Chondrocyte (in vitro differentiated cells): Measurements from ENCODE around the gene PCNP. TPM values are rescaled to one million over a fixed set of nuclear protein-coding genes. Genes with fewer than 3 reads are reported as not detected.
"Not testable (repeated sequence)": the region's sequence is repeated elsewhere in the genome, so short reads cannot be mapped to it uniquely, and the experiment has no call there.

Experiments used
- DNase-seq: peaks from one replicate; pipeline ENCODE4 v3.0.0; 2021; ENCODE audit warnings: mixed read lengths, low spot score
- H3K27ac Mint-ChIP-seq: one replicate; pipeline ENCODE4 v1.8.0; 2021; ENCODE audit warnings: mild to moderate bottlenecking, moderate library complexity, mixed read lengths; ENCODE audit not compliant: unreplicated experiment
- H3K27me3 Mint-ChIP-seq: 2 replicates; pipeline ENCODE4 v1.8.0; 2021; ENCODE audit warnings: low read depth, mixed read lengths
- H3K36me3 Mint-ChIP-seq: 2 replicates; pipeline ENCODE4 v1.8.0; 2021; ENCODE audit warnings: low read depth, mixed read lengths
- H3K4me1 Mint-ChIP-seq: 2 replicates; pipeline ENCODE4 v1.8.0; 2021; ENCODE audit warnings: low read depth, mild to moderate bottlenecking, mixed read lengths
- H3K4me3 Mint-ChIP-seq: one replicate; pipeline ENCODE4 v1.8.0; 2021; ENCODE audit warnings: mild to moderate bottlenecking, moderate library complexity, mixed read lengths; ENCODE audit not compliant: unreplicated experiment
- H3K9me3 Mint-ChIP-seq: 2 replicates; pipeline ENCODE4 v1.8.0; 2021; ENCODE audit warnings: low read depth, mixed read lengths
- CTCF ChIP-seq: fragments of 200-600 bp; sonication (generic); IDR thresholded peaks from 2 replicates; pipeline ENCODE4 v1.5.0; 2021; ENCODE audit warnings: antibody characterized with exemption, mild to moderate bottlenecking, moderate library complexity
- total RNA-seq: library from RNA; stranded (reverse); gene quantifications from 3 replicates; pipeline ENCODE4 v1.2.1, GENCODE V29; 2021

PCNP gene
- total RNA-seq, 1 donor from 2014 or later, result 145 TPM

- Mint-ChIP-seq H3K4me1 (peaks cover 8% of the 10 kb centered on the region), H3K9me3 (no peaks in the 10 kb centered on the region), H3K27ac (no peak overlapping the region), H3K27me3 (no peaks in the 10 kb centered on the region), H3K36me3 (no peaks in the 10 kb centered on the region), H3K4me3 (no peak overlapping the region)
- no peak for TF ChIP-seq CTCF
- DNase-seq, result no peak
These were observed 66.3 kb downstream of the PCNP start for GRCh38 chr3:101640256-101640655.

GRCh38 chr3:101641397-101642115 lies 67.6 kb downstream of the PCNP start:
- H3K4me1 Mint-ChIP-seq, DNase-seq, H3K27ac Mint-ChIP-seq: not testable (repeated sequence)

GRCh38 chr3:101642441-101642840 lies 68.5 kb downstream of the PCNP start:
- H3K27ac Mint-ChIP-seq, result no peak overlapping the region
- no peaks in the 10 kb centered on the region for H3K9me3 Mint-ChIP-seq
- no peak for TF ChIP-seq CTCF
- no peaks in the 10 kb centered on the region for H3K27me3 Mint-ChIP-seq
- H3K4me1 Mint-ChIP-seq, result peaks cover 5% of the 10 kb centered on the region
- DNase-seq, result no peak
- H3K4me3 Mint-ChIP-seq, result no peak overlapping the region
- H3K36me3 Mint-ChIP-seq, result peaks cover 2% of the 10 kb centered on the region

More at GRCh38 chr3:101641397-101642115, 67.6 kb downstream of the PCNP start:
- H3K9me3 Mint-ChIP-seq, H3K36me3 Mint-ChIP-seq, H3K4me3 Mint-ChIP-seq, H3K27me3 Mint-ChIP-seq: not testable (repeated sequence)

DNA sequence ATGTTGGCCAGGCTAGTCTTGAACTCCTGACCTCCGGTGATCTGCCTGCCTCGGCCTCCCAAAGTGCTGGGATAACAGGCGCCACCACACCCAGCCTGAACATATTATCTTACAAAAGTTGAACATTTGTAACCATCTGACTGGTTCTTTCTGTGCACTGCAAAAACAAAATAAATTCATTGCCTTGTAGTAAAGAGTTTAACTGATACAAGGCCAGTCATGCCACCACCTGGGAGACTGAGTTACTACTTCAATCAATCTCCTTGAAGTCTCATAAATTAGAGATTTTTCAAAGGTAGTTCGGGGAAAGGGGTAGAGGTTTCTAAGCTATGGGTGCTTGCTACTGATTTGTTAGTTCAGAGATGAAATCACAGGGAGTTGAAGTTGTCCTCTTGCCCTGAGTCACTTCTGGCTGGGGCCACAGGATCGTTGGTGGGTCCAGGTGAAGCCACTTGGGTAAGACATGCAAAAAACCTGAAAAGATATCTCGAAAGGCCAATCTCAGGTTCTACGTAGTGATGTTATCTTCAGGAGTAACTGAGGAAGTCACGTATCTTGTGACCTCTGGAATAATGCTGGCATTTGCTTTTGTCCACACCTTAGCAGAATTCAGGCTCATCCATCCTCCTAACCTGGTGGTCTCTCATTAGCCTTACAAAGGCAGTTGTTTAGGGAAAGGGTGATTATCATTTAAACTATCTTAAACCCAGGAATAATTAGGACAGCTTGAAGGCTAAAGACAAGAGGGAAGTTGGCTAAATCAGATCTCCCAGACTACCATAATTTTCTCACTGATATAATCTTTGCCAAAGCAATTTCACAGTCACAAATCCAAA lies 69.2 kb downstream of the PCNP start:
- no peaks in the 10 kb centered on the region for H3K9me3 Mint-ChIP-seq
- no peaks in the 10 kb centered on the region for H3K27me3 Mint-ChIP-seq
- DNase-seq, result no peak
- peaks cover 5% of the 10 kb centered on the region for H3K4me1 Mint-ChIP-seq
- peaks cover 2% of the 10 kb centered on the region for H3K36me3 Mint-ChIP-seq
- H3K4me3 Mint-ChIP-seq, result no peak overlapping the region
- H3K27ac Mint-ChIP-seq, result no peak overlapping the region
- TF ChIP-seq CTCF, result no peak

Other genes starting within 250 kb of the PCNP start
- gene SENP7, start 61.0 kb upstream of the PCNP start, total RNA-seq, result 15.7 to 20.6 TPM (median 17.2 TPM) in 3 replicates
- 12.8 to 17.6 TPM (median 17.0 TPM) in 3 replicates for gene TRMT10C, start 12.3 kb upstream of the PCNP start, total RNA-seq
- 13.3 to 17.7 TPM (median 14.7 TPM) in 3 replicates for gene ZBTB11, start 103.0 kb downstream of the PCNP start, total RNA-seq
- 649 to 687 TPM (median 652 TPM) in 3 replicates for gene RPL24, start 112.5 kb downstream of the PCNP start, total RNA-seq
- gene CEP97, start 150.4 kb downstream of the PCNP start, total RNA-seq, result 8.5 to 13.7 TPM (median 11.8 TPM) in 3 replicates
- gene NXPE3, start 205.0 kb downstream of the PCNP start, total RNA-seq, result 20.3 to 27.1 TPM (median 20.4 TPM) in 3 replicates